Body of pancreas (tissue), 4 donors: ENCODE measurements around the gene GEMIN5. TPM values are rescaled to one million over a fixed set of nuclear protein-coding genes. Genes with fewer than 3 reads are reported as not detected.
A peak's percentile ranks its signal among the peaks of the same experiment; 100 is the strongest.
"Not testable (repeated sequence)": the region's sequence is repeated elsewhere in the genome, so short reads cannot be mapped to it uniquely, and the experiment has no call there.

ENCODE experiments used
- ATAC-seq: fragments of 150-250 bp; one replicate; pipeline ENCODE4 v1.9.1; 2016
- DNase-seq, 4 donors: peaks; one replicate each; pipeline ENCODE4 v3.0.0-alpha.2; 2019
- H3K27ac ChIP-seq, 4 donors: fragments of 200-600 bp; sonication (generic); 1 replicate in 3 of 4; 2 replicates in 1 of 4; pipeline versions ENCODE4 v1.5.1 to v1.6.1; 2016 to 2019; ENCODE audit warnings: mild to moderate bottlenecking in 1 of 4, mixed read lengths in 1 of 4, moderate library complexity in 1 of 4
- H3K27me3 ChIP-seq, 2 donors: fragments of 200-600 bp; sonication (generic); one replicate each; pipeline ENCODE4 v1.6.0; 2016; ENCODE audit warnings: mild to moderate bottlenecking in 1 of 2
- H3K36me3 ChIP-seq, 2 donors: fragments of 200-600 bp; sonication (generic); replicated peaks in 1 of 2; 2 replicates each; pipeline ENCODE4 v1.5.1; 2016; ENCODE audit warnings: low read depth in 2 of 2; ENCODE audit not compliant: insufficient read depth in 1 of 2
- H3K4me1 ChIP-seq: fragments of 200-600 bp; sonication (generic); one replicate; pipeline ENCODE4 v1.6.0; 2016
- H3K4me3 ChIP-seq, 2 donors: fragments of 200-600 bp; sonication (generic); 1 replicate in 1 of 2; 2 replicates in 1 of 2; pipeline ENCODE4 v1.5.1; 2016 to 2019
- H3K9me3 ChIP-seq, 3 donors: fragments of 200-600 bp; sonication (generic); 1 replicate in 2 of 3; 2 replicates in 1 of 3; pipeline ENCODE4 v1.5.1; 2016
- CTCF ChIP-seq, 7 experiments: fragments of 450-650 bp in 4 of 7; fragments of 200-600 bp in 3 of 7; sonication (generic) in 3 of 7; IDR thresholded peaks; one replicate each; pipeline ENCODE4 v1.5.1; 2016 to 2019; ENCODE audit warnings: antibody characterized with exemption in 7 of 7
- POLR2A ChIP-seq, 3 donors: fragments of 450-650 bp; IDR thresholded peaks; one replicate each; pipeline ENCODE4 v1.6.1; 2016; ENCODE audit warnings: antibody characterized with exemption in 3 of 3, mild to moderate bottlenecking in 2 of 3
- WGBS, 2 donors: methylation state at CpG; one replicate each; pipeline ENCODE4 v1.1.5; 2017; 5-methylcytosine and 5-hydroxymethylcytosine counted together
- intact Hi-C: fragments of 100-400 bp; cut with DNase I; formaldehyde crosslinking; loops from one replicate; pipeline ENCODE4 v1.15.1; 2023
- total RNA-seq, 2 donors: library from RNA; depleted of rRNA; stranded (reverse); fragments of >200 nt; gene quantifications; one replicate each; pipeline ENCODE4 v1.1.0, GENCODE V29; 2016

Gene GEMIN5
- total RNA-seq: 1 to 10 TPM; 5.7 to 8.2 TPM

DNA sequence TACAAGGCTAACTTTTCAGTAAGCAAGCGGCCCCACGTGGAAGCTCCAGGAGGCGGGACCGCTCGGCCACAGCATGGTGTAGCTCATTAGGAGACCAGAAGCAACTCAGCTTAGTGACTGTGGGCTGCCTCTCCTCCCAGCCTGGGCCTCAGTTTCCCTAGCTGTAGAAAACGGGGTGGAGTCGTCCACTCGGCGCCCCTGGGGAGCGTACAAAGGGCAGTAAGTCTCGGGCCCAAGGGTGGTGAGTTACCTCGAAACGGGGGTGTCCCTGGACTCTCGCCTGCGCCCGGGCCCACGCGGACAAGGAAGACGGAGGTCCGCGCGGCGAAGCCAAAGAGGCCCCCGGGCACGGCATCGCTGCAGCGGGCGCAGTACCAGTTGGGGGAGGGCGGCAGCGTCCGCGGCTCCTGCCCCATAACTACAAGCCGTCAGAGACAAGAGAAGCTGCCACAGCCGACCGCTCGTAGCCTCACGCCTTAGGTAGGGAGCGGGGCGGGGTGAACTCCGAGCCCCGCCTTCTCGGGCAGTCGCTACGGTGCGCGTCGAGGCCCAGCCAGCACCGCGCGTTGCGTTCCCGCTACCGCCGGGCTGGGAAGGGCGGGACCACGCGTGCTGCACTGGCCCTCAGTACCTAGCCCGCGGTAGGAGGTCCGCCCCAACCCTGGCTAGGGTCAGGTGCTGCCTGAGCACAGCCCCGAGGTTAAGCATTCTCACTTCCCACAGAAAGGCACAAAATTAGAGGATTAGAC is at the start of gene GEMIN5:
TSS of gene GEMIN5 (minus strand) at position 494 of the 749 bp plus-strand sequence. CDS start at position 416, 78 bp downstream.
- WGBS, 2 donors: 0% methylated on average over 23 to 41 of the region's 61 CpGs
- Histone ChIP-seq H3K27ac (peak within 1 kb of the TSS; percentile 7 to 64 (median 56)), H3K4me3 (peak within 1 kb of the TSS; percentile 44 to 78), H3K4me1 (peaks cover 27% of the 10 kb centered on the region), H3K27me3 (no peaks in the 10 kb centered on the region), H3K36me3 (no peaks in the 10 kb centered on the region), H3K9me3 (no peaks in the 10 kb centered on the region)
- peak; percentile 93 for ATAC-seq
- DNase-seq: peak; percentile 84 to 89 (median 85)
- TF ChIP-seq POLR2A (IDR thresholded peaks at IDR 0.05): peak; percentile 17 to 66 (median 55)
- TF ChIP-seq CTCF (IDR thresholded peaks at IDR 0.05): peak in 1 of 7 experiments; percentile 8
- intact Hi-C loops: no loop called here

DNA sequence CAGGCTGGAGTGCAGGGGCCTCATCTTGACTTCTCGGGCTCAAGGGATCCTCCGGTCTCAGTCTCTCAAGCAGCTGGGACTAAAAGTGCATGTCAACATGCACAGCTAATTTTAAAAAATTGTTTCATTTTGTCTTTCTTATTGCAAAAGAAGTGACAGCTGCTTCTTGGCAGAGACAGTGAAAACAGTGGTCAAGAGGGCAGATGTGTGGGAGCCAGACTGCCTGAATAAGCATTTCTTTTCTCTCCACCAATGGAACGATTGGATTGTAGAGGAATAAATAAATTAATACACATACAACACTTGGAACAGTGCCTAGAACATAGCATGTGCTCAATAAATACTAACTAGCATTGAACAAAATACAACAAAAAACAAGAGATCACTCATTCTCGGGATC is 48.1 kb upstream of the GEMIN5 start:
- H3K9me3 ChIP-seq: no peaks in the 10 kb centered on the region
- intact Hi-C loops: no loop called here
- DNase-seq (no peak), ATAC-seq (no peak)
- H3K36me3 ChIP-seq: no peaks in the 10 kb centered on the region
- TF ChIP-seq CTCF (IDR thresholded peaks at IDR 0.05) (no peak), POLR2A (IDR thresholded peaks at IDR 0.05) (no peak)
- no peaks in the 10 kb centered on the region for H3K27me3 ChIP-seq
- H3K4me3 ChIP-seq: no peak overlapping the region
- H3K27ac ChIP-seq: no peak overlapping the region
- WGBS, 2 donors: 63 to 67% methylated on average over 4 of the region's 4 CpGs
- no peaks in the 10 kb centered on the region for H3K4me1 ChIP-seq

GRCh38 chr5:154984946-154985516 is 47.0 kb upstream of the GEMIN5 start:
- TF ChIP-seq POLR2A (IDR thresholded peaks at IDR 0.05) (no peak), CTCF (IDR thresholded peaks at IDR 0.05) (no peak)
- DNase-seq (no peak), ATAC-seq (no peak)
- H3K36me3 ChIP-seq: no peaks in the 10 kb centered on the region
- intact Hi-C loops: no loop called here
- no peaks in the 10 kb centered on the region for H3K9me3 ChIP-seq
- H3K27me3 ChIP-seq: no peaks in the 10 kb centered on the region
- H3K4me3 ChIP-seq: no peak overlapping the region
- 54% methylated on average over 8 of the region's 8 CpGs for WGBS, 2 donors
- H3K27ac ChIP-seq: no peak overlapping the region
- H3K4me1 ChIP-seq: no peaks in the 10 kb centered on the region

DNA sequence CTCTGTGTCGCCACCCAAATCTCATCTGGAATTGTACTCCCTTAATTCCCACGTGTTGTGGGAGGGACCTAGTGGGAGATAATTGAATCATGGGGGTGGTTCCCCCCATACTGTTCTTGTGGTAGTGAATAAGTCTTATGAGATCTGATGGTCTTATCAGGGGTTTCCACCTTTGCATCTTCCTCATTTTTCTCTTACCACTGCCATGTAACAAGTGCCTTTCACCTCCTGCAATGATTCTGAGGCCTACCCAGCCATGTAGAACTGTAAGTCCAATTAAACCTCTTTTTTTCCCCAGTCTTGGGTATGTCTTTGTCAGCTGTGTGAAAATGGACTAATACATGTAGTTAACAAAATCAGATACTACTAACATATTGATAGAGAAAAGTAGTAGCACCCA is 40.3 kb upstream of the GEMIN5 start:
- H3K4me1 ChIP-seq, ATAC-seq, H3K4me3 ChIP-seq, H3K9me3 ChIP-seq, DNase-seq, intact Hi-C loops, H3K36me3 ChIP-seq, H3K27ac ChIP-seq, H3K27me3 ChIP-seq: not testable (repeated sequence)
- WGBS, 2 donors: 92 to 100% methylated on average over 2 of the region's 2 CpGs

DNA sequence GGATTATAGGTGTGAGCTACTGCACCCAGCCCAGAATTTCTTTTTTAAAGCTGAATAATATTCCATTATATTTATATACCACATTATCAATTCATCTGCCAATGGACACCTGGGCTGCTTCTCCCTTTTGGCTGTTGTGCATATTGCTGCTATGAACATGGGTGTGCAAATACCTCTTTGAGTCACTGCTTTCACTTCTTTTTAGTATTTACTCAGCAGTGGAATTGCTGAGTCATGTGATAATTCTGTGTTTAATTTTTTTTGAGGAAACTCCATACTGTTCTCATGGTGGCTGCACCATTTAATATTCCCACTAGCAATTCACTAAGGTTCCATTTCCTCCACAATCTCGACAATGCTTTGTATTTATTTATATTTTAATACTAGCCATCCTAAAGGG is 39.4 kb upstream of the GEMIN5 start:
- no peak for DNase-seq
- ATAC-seq: no peak
- WGBS, 2 donors: 77 to 78% methylated on average over 1 of the region's 1 CpG
- H3K9me3 ChIP-seq: no peaks in the 10 kb centered on the region
- TF ChIP-seq CTCF (IDR thresholded peaks at IDR 0.05) (no peak), POLR2A (IDR thresholded peaks at IDR 0.05) (no peak)
- no peak overlapping the region for H3K27ac ChIP-seq
- H3K4me1 ChIP-seq: no peaks in the 10 kb centered on the region
- H3K27me3 ChIP-seq: no peaks in the 10 kb centered on the region
- no peaks in the 10 kb centered on the region for H3K36me3 ChIP-seq
- no peak overlapping the region for H3K4me3 ChIP-seq
- intact Hi-C loops: no loop called here

DNA sequence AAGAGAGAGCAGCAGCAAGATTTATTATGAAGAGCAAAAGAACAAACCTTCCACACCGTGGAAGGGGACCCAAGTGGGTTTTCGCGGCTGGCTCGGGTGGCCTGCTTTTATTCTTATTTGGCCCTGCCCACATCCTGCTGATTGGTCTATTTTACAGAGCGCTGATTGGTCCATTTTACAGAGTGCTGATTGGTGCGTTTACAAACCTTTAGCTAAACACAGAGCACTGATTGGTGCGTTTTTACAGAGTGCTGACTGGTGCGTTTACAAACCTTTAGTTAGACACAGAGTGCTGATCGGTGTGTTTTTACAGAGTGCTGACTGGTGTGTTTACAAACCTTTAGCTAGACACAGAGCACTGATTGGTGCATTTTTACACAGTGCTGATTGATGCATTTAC is 38.1 kb upstream of the GEMIN5 start:
- H3K4me3 ChIP-seq, H3K27ac ChIP-seq, H3K27me3 ChIP-seq, intact Hi-C loops, H3K4me1 ChIP-seq, ATAC-seq, H3K36me3 ChIP-seq, H3K9me3 ChIP-seq, DNase-seq: not testable (repeated sequence)
- 92 to 95% methylated on average over 8 to 9 of the region's 9 CpGs for WGBS, 2 donors
